HCT116 (cell line): ENCODE data around the gene IDH3G.

Experiments
- ATF3 ChIP-seq: IDR thresholded peaks from 2 replicates; pipeline ENCODE4 v1.6.1; 2012
- CTCF ChIP-seq, 3 experiments: fragments of 200-600 bp in 1 of 3; sonication (generic) in 1 of 3; IDR thresholded peaks in 2 of 3; conservative IDR thresholded peaks in 1 of 3; 2 replicates each; pipeline ENCODE4 v1.5.1; 2012 to 2017; ENCODE audit warnings: low read depth in 2 of 3, low read length in 2 of 3, antibody characterized with exemption in 1 of 3, borderline replicate concordance in 1 of 3, control low read depth in 1 of 3, mild to moderate bottlenecking in 1 of 3, mixed read lengths in 1 of 3, mixed run types in 1 of 3, moderate library complexity in 1 of 3; ENCODE audit not compliant: insufficient read depth in 1 of 3
- EZH2 ChIP-seq: fragments of 200-600 bp; sonication (generic); IDR thresholded peaks from 2 replicates; pipeline ENCODE4 v1.6.1; 2017; ENCODE audit warnings: antibody characterized with exemption, mixed run types
- EZH2phosphoT487 ChIP-seq: fragments of 200-600 bp; IDR thresholded peaks from 2 replicates; pipeline ENCODE4 v1.6.1; 2018; ENCODE audit warnings: antibody characterized with exemption, borderline replicate concordance
- MAX ChIP-seq: IDR thresholded peaks from 2 replicates; pipeline ENCODE4 v1.6.1; 2012
- POLR2A ChIP-seq: IDR thresholded peaks from 2 replicates; pipeline ENCODE4 v1.7.0; 2011; ENCODE audit warnings: borderline replicate concordance; ENCODE audit not compliant: insufficient read depth, insufficient read length; ENCODE audit errors: extremely low read depth
- POLR2AphosphoS5 ChIP-seq: IDR thresholded peaks from 2 replicates; pipeline ENCODE4 v1.6.1; 2011; ENCODE audit warnings: mild to moderate bottlenecking, low read depth, low read length, moderate library complexity
- RAD21 ChIP-seq: IDR thresholded peaks from 2 replicates; pipeline ENCODE4 v1.6.1; 2012; ENCODE audit warnings: low read depth, mild to moderate bottlenecking
- REST ChIP-seq: IDR thresholded peaks from 2 replicates; pipeline ENCODE4 v1.6.1; 2012; ENCODE audit warnings: low read depth
- SP1 ChIP-seq: IDR thresholded peaks from 2 replicates; pipeline ENCODE4 v1.6.1; 2012; ENCODE audit warnings: low read depth
- YY1 ChIP-seq: IDR thresholded peaks from 2 replicates; pipeline ENCODE4 v1.6.1; 2011; ENCODE audit warnings: low read length, low read depth, moderate library complexity, mild to moderate bottlenecking; ENCODE audit not compliant: insufficient replicate concordance; ENCODE audit errors: extremely low read depth
- ZFX ChIP-seq: fragments of 450-650 bp; IDR thresholded peaks from 2 replicates; pipeline ENCODE4 v1.6.1; 2017

- no peak for TF ChIP-seq CTCF (IDR thresholded peaks at IDR 0.05 in 2 of 3, conservative IDR thresholded peaks at IDR 0.05 in 1 of 3; ENCODE audit: borderline replicate concordance in 1 of 3, insufficient read depth in 1 of 3, low read depth in 2 of 3, low read length in 2 of 3)
- no peak for TF ChIP-seq EZH2phosphoT487
- no peak for TF ChIP-seq YY1
- no peak for TF ChIP-seq RAD21
- no peak for TF ChIP-seq MAX
- TF ChIP-seq ZFX, result no peak
- no peak for TF ChIP-seq POLR2A
- no peak for TF ChIP-seq ATF3
- no peak for TF ChIP-seq REST
- TF ChIP-seq SP1, result no peak
- no peak for TF ChIP-seq POLR2AphosphoS5
- no peak for TF ChIP-seq EZH2
These were observed 11.3 kb downstream of the IDH3G start for GRCh38 chrX:153782871-153783270.
